Kidney epithelial cell (primary cell): Measurements from ENCODE around the gene FGFBP3. TPM values are rescaled to one million over a fixed set of nuclear protein-coding genes. Genes with fewer than 3 reads are reported as not detected.

Experiments
- DNase-seq: peaks from one replicate; pipeline ENCODE4 v3.0.0-alpha.2; 2010; ENCODE audit warnings: low read depth
- H3K27me3 ChIP-seq: 2 replicates; pipeline ENCODE4 v1.6.0; 2011; ENCODE audit warnings: low read length; ENCODE audit not compliant: control insufficient read depth, insufficient read depth
- H3K36me3 ChIP-seq: 2 replicates; pipeline ENCODE4 v1.5.1; 2011; ENCODE audit warnings: low read length; ENCODE audit not compliant: control insufficient read depth, insufficient read depth
- H3K4me3 ChIP-seq: 2 replicates; pipeline ENCODE4 v1.5.1; 2011; ENCODE audit warnings: low read depth, mild to moderate bottlenecking, control low read depth, low read length
- CTCF ChIP-seq: IDR thresholded peaks from 2 replicates; pipeline ENCODE4 v1.5.1; 2011; ENCODE audit warnings: mild to moderate bottlenecking, moderate library complexity, low read length, control low read depth, inconsistent platforms; ENCODE audit not compliant: insufficient read depth, poor library complexity, severe bottlenecking
- total RNA-seq: library from RNA; depleted of rRNA; stranded (reverse); fragments of >200 nt; gene quantifications from 2 replicates; pipeline ENCODE4 v1.2.3, GENCODE V29; 2015

The FGFBP3 gene
- 0.42 and 1.2 TPM in 2 replicates for total RNA-seq

- no peak for TF ChIP-seq CTCF
- Histone ChIP-seq H3K36me3 (no peaks in the 10 kb centered on the region), H3K27me3 (no peaks in the 10 kb centered on the region), H3K4me3 (peak within 1 kb of the TSS; percentile 52)
- DNase-seq = no peak
These were observed at the start of gene FGFBP3 for GRCh38 chr10:91909117-91909677. Gene FGFBP3 (minus strand): TSS chr10:91909486. CDS start chr10:91908969, 517 bp downstream.

GRCh38 chr10:91957091-91957490, 47.8 kb upstream of the FGFBP3 start:
- no peak for TF ChIP-seq CTCF
- H3K36me3 ChIP-seq = no peaks in the 10 kb centered on the region
- H3K4me3 ChIP-seq = no peak overlapping the region
- H3K27me3 ChIP-seq = no peaks in the 10 kb centered on the region
- no peak for DNase-seq

- Histone ChIP-seq H3K4me3 (no peak overlapping the region), H3K27me3 (no peaks in the 10 kb centered on the region), H3K36me3 (no peaks in the 10 kb centered on the region)
- no peak for DNase-seq
- no peak for TF ChIP-seq CTCF
These were observed 45.8 kb upstream of the FGFBP3 start for GRCh38 chr10:91955114-91955513.

- TF ChIP-seq CTCF = no peak
- no peaks in the 10 kb centered on the region for H3K36me3 ChIP-seq
- H3K27me3 ChIP-seq = no peaks in the 10 kb centered on the region
- no peak for DNase-seq
- no peak overlapping the region for H3K4me3 ChIP-seq
These were observed 44.4 kb upstream of the FGFBP3 start for GRCh38 chr10:91953600-91954160.

- Histone ChIP-seq H3K4me3 (no peak overlapping the region), H3K36me3 (no peaks in the 10 kb centered on the region), H3K27me3 (no peaks in the 10 kb centered on the region)
- DNase-seq = no peak
- no peak for TF ChIP-seq CTCF
These were observed 35.8 kb upstream of the FGFBP3 start for GRCh38 chr10:91944880-91945630.

- DNase-seq = no peak
- TF ChIP-seq CTCF = no peak
- H3K4me3 ChIP-seq = no peak overlapping the region
- no peaks in the 10 kb centered on the region for H3K27me3 ChIP-seq
- H3K36me3 ChIP-seq = no peaks in the 10 kb centered on the region
These were observed 32.1 kb upstream of the FGFBP3 start for GRCh38 chr10:91941426-91941825.
